H1 (cell line): Measurements from ENCODE around the gene GRM1. TPM values are rescaled to one million over a fixed set of nuclear protein-coding genes. Genes with fewer than 3 reads are reported as not detected.

Source experiments
- ATF3 ChIP-seq: IDR thresholded peaks from 2 replicates; pipeline ENCODE4 v1.6.1; 2011; ENCODE audit warnings: low read depth, mild to moderate bottlenecking, low read length; ENCODE audit not compliant: insufficient read depth
- BACH1 ChIP-seq: IDR thresholded peaks from 2 replicates; pipeline ENCODE4 v1.6.1; 2012; ENCODE audit warnings: low read length, improper control_type of control experiment
- CEBPB ChIP-seq: IDR thresholded peaks from 2 replicates; pipeline ENCODE4 v1.6.1; 2012; ENCODE audit warnings: low read depth, low read length
- GABPA ChIP-seq: IDR thresholded peaks from 2 replicates; pipeline ENCODE4 v1.6.1; 2011; ENCODE audit warnings: mild to moderate bottlenecking, low read length, moderate library complexity, borderline replicate concordance; ENCODE audit not compliant: insufficient read depth
- JUND ChIP-seq: IDR thresholded peaks from 2 replicates; pipeline ENCODE4 v1.6.1; 2011; ENCODE audit warnings: mild to moderate bottlenecking, improper control_type of control experiment, low read length
- POLR2A ChIP-seq, 2 experiments: IDR thresholded peaks; 1 replicate in 1 of 2; 2 replicates in 1 of 2; pipeline ENCODE4 v1.6.1; 2011; ENCODE audit warnings: low read depth in 2 of 2, low read length in 2 of 2, mild to moderate bottlenecking in 2 of 2; ENCODE audit errors: control extremely low read depth in 1 of 2
- RFX5 ChIP-seq: IDR thresholded peaks from 2 replicates; pipeline ENCODE4 v1.6.1; 2011; ENCODE audit warnings: low read depth, low read length, improper control_type of control experiment, borderline replicate concordance
- RXRA ChIP-seq: IDR thresholded peaks from 2 replicates; pipeline ENCODE4 v1.6.1; 2011; ENCODE audit warnings: low read depth, mild to moderate bottlenecking, low read length, moderate library complexity; ENCODE audit not compliant: insufficient read depth
- YY1 ChIP-seq: IDR thresholded peaks from 2 replicates; pipeline ENCODE4 v1.6.1; 2011; ENCODE audit warnings: low read depth, mild to moderate bottlenecking, low read length
- polyA plus RNA-seq, 7 experiments: library from polyadenylated mRNA; depleted of rRNA in 3 of 7; stranded (reverse) in 5 of 7; unstranded in 2 of 7; fragments of >200 nt in 5 of 7; fragments of 200-250 nt in 2 of 7; gene quantifications; 1 replicate in 5 of 7; 2 replicates in 1 of 7; 4 replicates in 1 of 7; pipeline versions ENCODE4 v1.2.1 to v1.2.3, GENCODE V29; 2011 to 2013; ENCODE audit warnings: missing spikeins in 2 of 7, mixed read lengths in 2 of 7
- total RNA-seq: library from RNA; stranded (reverse); fragmentation: NEBNext Ultra II Directional; extraction: Animal tissue kit (Norgen Biotek cat#: 25700); gene quantifications from 2 replicates; pipeline ENCODE4 v1.2.1, GENCODE V29; 2021

GRM1 gene
- total and polyA plus RNA-seq, 2 of the 8 experiments (the other 6 are each of a cell fraction or from before 2014, with no cell fraction given), result 0.15 to 1.3 TPM

GRCh38 chr6:146253691-146254090 is 224.8 kb downstream of the GRM1 start (continued):
- no peak for TF ChIP-seq CEBPB
- TF ChIP-seq GABPA, result no peak
- no peak for TF ChIP-seq ATF3
- TF ChIP-seq RFX5, result no peak
- TF ChIP-seq JUND, result no peak
- no peak for TF ChIP-seq RXRA
- TF ChIP-seq YY1, result no peak
- no peak for TF ChIP-seq BACH1
- no peak for TF ChIP-seq POLR2A (IDR thresholded peaks at IDR 0.05; ENCODE audit: control extremely low read depth in 1 of 2, low read depth in 2 of 2, low read length in 2 of 2)
